B cell (primary cell): ENCODE results near the gene GRHPR. TPM values are rescaled to one million over a fixed set of nuclear protein-coding genes. Genes with fewer than 3 reads are reported as not detected.

Experiments
- ATAC-seq: fragments of 200-7000 bp; cut with Tn5 transposase; one replicate; pipeline ENCODE4 v1.10.0; 2021; ENCODE audit warnings: low read depth, mild to moderate bottlenecking, moderate number of reproducible peaks, moderate library complexity
- CTCF ChIA-PET: fragments of 350-600 bp; sonication (Branson Sonifier 250); formaldehyde crosslinking; loops from one replicate; lab custom pipeline; 2021; ENCODE audit warnings: antibody characterized with exemption, inconsistent platforms; lab: Charles Lee
- POLR2A ChIA-PET: fragments of 350-600 bp; sonication (Branson Sonifier 250); formaldehyde crosslinking; loops from one replicate; lab custom pipeline; 2021; ENCODE audit warnings: antibody characterized with exemption; lab: Charles Lee
- DNase-seq: peaks from one replicate; pipeline ENCODE4 v3.0.0; 2013
- H2AFZ ChIP-seq: 2 replicates; pipeline ENCODE4 v1.6.1; 2012; ENCODE audit warnings: mild to moderate bottlenecking, low read depth, low read length; ENCODE audit not compliant: insufficient read depth, poor library complexity, severe bottlenecking
- H3K27ac ChIP-seq, 2 donors: 1 replicate in 1 of 2; 2 replicates in 1 of 2; pipeline ENCODE4 v1.5.1; 2012 to 2013; ENCODE audit warnings: low read length in 2 of 2, mild to moderate bottlenecking in 2 of 2, moderate library complexity in 1 of 2
- H3K27me3 ChIP-seq, 4 experiments: fragments of 200-600 bp in 1 of 4; sonication (generic) in 1 of 4; replicated peaks in 1 of 4; 1 replicate in 2 of 4; 2 replicates in 2 of 4; pipeline versions ENCODE4 v1.6.1 to v1.7.0; 2013 to 2016; ENCODE audit warnings: low read length in 3 of 4, mild to moderate bottlenecking in 2 of 4, mixed read lengths in 1 of 4, moderate library complexity in 1 of 4; ENCODE audit not compliant: insufficient read depth in 4 of 4, control insufficient read depth in 3 of 4; ENCODE audit errors: control extremely low read depth in 1 of 4
- H3K36me3 ChIP-seq, 2 experiments: replicated peaks in 1 of 2; 1 replicate in 1 of 2; 2 replicates in 1 of 2; pipeline versions ENCODE4 v1.6.1 to v1.7.1; 2013; ENCODE audit warnings: low read length in 1 of 2; ENCODE audit not compliant: insufficient read depth in 2 of 2, control insufficient read depth in 1 of 2; ENCODE audit errors: control extremely low read depth in 1 of 2, extremely low read depth in 1 of 2
- H3K4me1 ChIP-seq, 2 donors: fragments of 200-600 bp in 1 of 2; sonication (generic) in 1 of 2; 1 replicate in 1 of 2; 2 replicates in 1 of 2; pipeline versions ENCODE4 v1.5.1 to v1.6.1; 2013 to 2017; ENCODE audit warnings: low read length in 2 of 2; ENCODE audit not compliant: control insufficient read depth in 2 of 2, insufficient read depth in 2 of 2
- H3K4me2 ChIP-seq: replicated peaks from 2 replicates; pipeline ENCODE3; 2012; ENCODE audit warnings: mild to moderate bottlenecking, low read depth, low read length; ENCODE audit not compliant: poor library complexity, severe bottlenecking
- H3K4me3 ChIP-seq, 5 experiments: fragments of 200-600 bp in 1 of 5; sonication (generic) in 1 of 5; 1 replicate in 3 of 5; 2 replicates in 2 of 5; pipeline versions ENCODE4 v1.5.1 to v1.7.0; 2011 to 2016; ENCODE audit warnings: low read length in 4 of 5, mild to moderate bottlenecking in 4 of 5, low read depth in 2 of 5, control low read depth in 1 of 5, moderate library complexity in 1 of 5; ENCODE audit not compliant: insufficient read depth in 1 of 5; ENCODE audit errors: control extremely low read depth in 1 of 5, extremely low read depth in 1 of 5
- H3K79me2 ChIP-seq: fragments of 200-600 bp; sonication (generic); one replicate; pipeline ENCODE4 v1.6.0; 2016; ENCODE audit warnings: low read length; ENCODE audit not compliant: control insufficient read depth, insufficient read depth
- H3K9ac ChIP-seq: fragments of 200-600 bp; sonication (generic); 2 replicates; pipeline ENCODE4 v1.6.1; 2017; ENCODE audit warnings: mild to moderate bottlenecking, low read length, moderate library complexity
- H3K9me3 ChIP-seq, 3 donors: one replicate each; pipeline versions ENCODE4 v1.6.1 to v1.7.1; 2013; ENCODE audit warnings: low read length in 2 of 3; ENCODE audit not compliant: control insufficient read depth in 2 of 3, insufficient read depth in 1 of 3; ENCODE audit errors: control extremely low read depth in 1 of 3
- H4K20me1 ChIP-seq: 2 replicates; pipeline ENCODE4 v1.6.0; 2012; ENCODE audit warnings: mild to moderate bottlenecking, low read length; ENCODE audit not compliant: insufficient read depth, control insufficient read depth, poor library complexity, severe bottlenecking
- H3K27ac Mint-ChIP-seq: one replicate; pipeline ENCODE4 v1.8.0; 2021; ENCODE audit warnings: mixed read lengths
- H3K27me3 Mint-ChIP-seq: one replicate; pipeline ENCODE4 v1.8.0; 2021; ENCODE audit warnings: mixed read lengths
- H3K4me1 Mint-ChIP-seq: one replicate; pipeline ENCODE4 v1.8.0; 2021; ENCODE audit warnings: mixed read lengths
- H3K4me3 Mint-ChIP-seq: one replicate; pipeline ENCODE4 v1.8.0; 2021; ENCODE audit warnings: mixed read lengths
- H3K9me3 Mint-ChIP-seq: one replicate; pipeline ENCODE4 v1.8.0; 2022; ENCODE audit warnings: mixed read lengths; ENCODE audit not compliant: insufficient read depth
- EZH2 ChIP-seq: IDR thresholded peaks from 2 replicates; pipeline ENCODE4 v1.6.1; 2012; ENCODE audit warnings: borderline replicate concordance, low read depth, mild to moderate bottlenecking, moderate library complexity, low read length; ENCODE audit not compliant: insufficient read depth, poor library complexity, severe bottlenecking
- WGBS: methylation state at CpG from one replicate; pipeline ENCODE4 v1.1.5; 2013; ENCODE audit warnings: missing lambda C conversion rate; ENCODE audit not compliant: insufficient coverage; 5-methylcytosine and 5-hydroxymethylcytosine counted together
- intact Hi-C: fragments of 100-400 bp; cut with micrococcal nuclease; formaldehyde crosslinking; loops from one replicate; pipeline ENCODE4 v1.10.0; 2022
- polyA plus RNA-seq: library from polyadenylated mRNA; depleted of rRNA; stranded (reverse); fragments of >200 nt; gene quantifications from 2 replicates; pipeline ENCODE4 v1.2.3, GENCODE V29; 2012
- total RNA-seq, 2 donors: library from RNA; stranded (reverse); fragments of 120-200 nt in 1 of 2; gene quantifications; 1 replicate in 1 of 2; 2 replicates in 1 of 2; pipeline versions ENCODE4 v1.2.3 to v1.2.4, GENCODE V29; 2013 to 2022
- TF ChIP-seq, protein P1 (sequence below): fragments of 200-600 bp; IDR thresholded peaks from one replicate; pipeline ENCODE4 v1.8.0; 2022; ENCODE audit warnings: antibody characterized with exemption, mild to moderate bottlenecking

GRHPR gene
- total and polyA plus RNA-seq, 2 donors (not counting 1 experiment from before 2014, with no cell fraction given): 121 to 138 TPM

DNA sequence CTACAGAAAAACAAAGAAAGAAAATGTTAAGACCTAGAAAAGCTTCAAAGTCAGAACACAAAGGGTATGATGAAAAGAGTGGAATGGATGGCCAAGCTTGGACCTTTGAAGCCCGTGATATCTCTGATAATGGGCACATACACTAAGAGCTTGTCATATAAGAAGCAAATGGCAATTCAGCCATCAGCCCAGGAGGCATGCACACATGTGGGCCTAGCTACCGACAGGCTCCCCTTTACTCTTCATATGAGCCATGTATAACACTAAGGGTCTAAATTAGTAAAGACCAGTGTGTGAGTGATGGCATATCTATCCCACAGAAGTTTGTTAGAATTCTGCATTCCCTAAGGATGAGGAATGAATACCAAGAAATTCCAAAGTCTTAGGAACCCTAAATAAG is 20.1 kb downstream of the GRHPR start:
- DNase-seq: no peak
- no peak for ATAC-seq
- Histone ChIP-seq H3K4me3 (no peak overlapping the region), H3K4me1 (no peaks in the 10 kb centered on the region), H3K27ac (no peak overlapping the region), H3K9me3 (no peaks in the 10 kb centered on the region), H3K36me3 (peaks cover 1 to 55% of the 10 kb centered on the region in 2 experiments), H3K79me2 (peaks cover 48% of the 10 kb centered on the region), H3K27me3 (no peaks in the 10 kb centered on the region), H3K4me2 (no peak overlapping the region), H4K20me1 (peaks cover 26% of the 10 kb centered on the region), H3K9ac (no peak overlapping the region), H2AFZ (no peak overlapping the region)
- Mint-ChIP-seq H3K27ac (no peak overlapping the region), H3K27me3 (no peaks in the 10 kb centered on the region), H3K4me1 (peaks cover 5% of the 10 kb centered on the region), H3K9me3 (no peaks in the 10 kb centered on the region), H3K4me3 (no peak overlapping the region)
- TF ChIP-seq EZH2: no peak
- TF ChIP-seq, protein P1, sequence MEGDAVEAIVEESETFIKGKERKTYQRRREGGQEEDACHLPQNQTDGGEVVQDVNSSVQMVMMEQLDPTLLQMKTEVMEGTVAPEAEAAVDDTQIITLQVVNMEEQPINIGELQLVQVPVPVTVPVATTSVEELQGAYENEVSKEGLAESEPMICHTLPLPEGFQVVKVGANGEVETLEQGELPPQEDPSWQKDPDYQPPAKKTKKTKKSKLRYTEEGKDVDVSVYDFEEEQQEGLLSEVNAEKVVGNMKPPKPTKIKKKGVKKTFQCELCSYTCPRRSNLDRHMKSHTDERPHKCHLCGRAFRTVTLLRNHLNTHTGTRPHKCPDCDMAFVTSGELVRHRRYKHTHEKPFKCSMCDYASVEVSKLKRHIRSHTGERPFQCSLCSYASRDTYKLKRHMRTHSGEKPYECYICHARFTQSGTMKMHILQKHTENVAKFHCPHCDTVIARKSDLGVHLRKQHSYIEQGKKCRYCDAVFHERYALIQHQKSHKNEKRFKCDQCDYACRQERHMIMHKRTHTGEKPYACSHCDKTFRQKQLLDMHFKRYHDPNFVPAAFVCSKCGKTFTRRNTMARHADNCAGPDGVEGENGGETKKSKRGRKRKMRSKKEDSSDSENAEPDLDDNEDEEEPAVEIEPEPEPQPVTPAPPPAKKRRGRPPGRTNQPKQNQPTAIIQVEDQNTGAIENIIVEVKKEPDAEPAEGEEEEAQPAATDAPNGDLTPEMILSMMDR: no peak
- ChIA-PET CTCF (no interaction called here), POLR2A (no interaction called here)
- intact Hi-C loops: no loop called here
- no CpG with 5 or more reads among the region's 2 CpGs for WGBS

DNA sequence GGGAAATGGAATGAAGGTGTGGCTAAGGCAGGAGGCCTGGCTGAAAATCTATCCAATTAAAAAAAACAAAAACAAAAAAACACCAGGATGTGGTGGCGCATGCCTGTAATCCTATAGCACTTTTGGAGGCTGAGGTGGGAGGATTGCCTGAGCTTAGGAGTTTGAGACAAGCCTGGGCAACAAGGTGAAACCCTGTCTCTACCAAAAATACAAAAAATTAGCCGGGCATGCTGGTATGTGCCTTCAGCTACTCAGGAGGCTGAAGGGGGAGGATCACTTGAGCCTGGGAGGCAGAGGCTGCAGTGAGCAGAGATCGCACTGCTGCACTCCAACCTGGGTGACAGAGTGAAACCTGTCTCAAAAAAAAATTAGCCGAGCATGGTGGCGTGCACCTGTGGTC is 21.1 kb downstream of the GRHPR start:
- peaks cover 3 to 45% of the 10 kb centered on the region in 2 experiments for H3K36me3 ChIP-seq
- intact Hi-C loops: no loop called here
- ATAC-seq: no peak
- 100% methylated on average over 3 of the region's 5 CpGs for WGBS
- H3K4me3 Mint-ChIP-seq: no peak overlapping the region
- H3K4me1 Mint-ChIP-seq: peaks cover 7% of the 10 kb centered on the region
- no peak overlapping the region for H3K4me3 ChIP-seq
- TF ChIP-seq EZH2: no peak
- TF ChIP-seq, protein P1: no peak
- no peak for DNase-seq
- H3K9me3 ChIP-seq: no peaks in the 10 kb centered on the region
- no peaks in the 10 kb centered on the region for H3K27me3 Mint-ChIP-seq
- no peak overlapping the region for H3K4me2 ChIP-seq
- peaks cover 55% of the 10 kb centered on the region for H3K79me2 ChIP-seq
- H3K27ac Mint-ChIP-seq: no peak overlapping the region
- CTCF ChIA-PET: interaction anchor here (0.9 kb wide), 1 partner anchor 114 kb away, joined by 3 read pairs; no protein-coding TSS in a partner anchor
- no peaks in the 10 kb centered on the region for H3K9me3 Mint-ChIP-seq
- peaks cover 29% of the 10 kb centered on the region for H4K20me1 ChIP-seq
- H3K27me3 ChIP-seq: no peaks in the 10 kb centered on the region
- H3K27ac ChIP-seq: no peak overlapping the region
- no peak overlapping the region for H3K9ac ChIP-seq
- POLR2A ChIA-PET: no interaction called here
- H2AFZ ChIP-seq: no peak overlapping the region
- H3K4me1 ChIP-seq: no peaks in the 10 kb centered on the region
